NAMALWA (cell line): ENCODE results near the gene CEP295NL.
"Not testable (repeated sequence)": the region's sequence is repeated elsewhere in the genome, so short reads cannot be mapped to it uniquely, and the experiment has no call there.

ENCODE experiments used
- DNase-seq: peaks from one replicate; pipeline ENCODE4 v3.0.0-alpha.2; 2015; ENCODE audit warnings: low spot score

Gene CEP295NL

GRCh38 chr17:78888941-78889518 lies 14.0 kb downstream of the CEP295NL start:
- DNase-seq: peak; percentile 78

GRCh38 chr17:78886954-78887353 lies 16.0 kb downstream of the CEP295NL start:
- no peak for DNase-seq

GRCh38 chr17:78885956-78886355 lies 17.0 kb downstream of the CEP295NL start:
- no peak for DNase-seq

- DNase-seq: no peak
Observed at GRCh38 chr17:78884876-78885667, 17.9 kb downstream of the CEP295NL start.

GRCh38 chr17:78884148-78884825 lies 18.7 kb downstream of the CEP295NL start:
- no peak for DNase-seq

GRCh38 chr17:78883533-78884131 lies 19.4 kb downstream of the CEP295NL start:
- DNase-seq: no peak

GRCh38 chr17:78883089-78883532 lies 19.9 kb downstream of the CEP295NL start:
- DNase-seq: no peak

GRCh38 chr17:78882540-78883088 lies 20.4 kb downstream of the CEP295NL start:
- no peak for DNase-seq

- no peak for DNase-seq
Observed at GRCh38 chr17:78879635-78880186, 23.3 kb downstream of the CEP295NL start.

- no peak for DNase-seq
Observed at GRCh38 chr17:78878871-78879527, 24.0 kb downstream of the CEP295NL start.

GRCh38 chr17:78878261-78878660 lies 24.7 kb downstream of the CEP295NL start:
- no peak for DNase-seq

- not testable (repeated sequence) for DNase-seq
Observed at GRCh38 chr17:78876954-78877517, 26.0 kb downstream of the CEP295NL start.

GRCh38 chr17:78876094-78876597 lies 26.9 kb downstream of the CEP295NL start:
- no peak for DNase-seq

- DNase-seq: no peak
Observed at GRCh38 chr17:78875363-78876093, 27.5 kb downstream of the CEP295NL start.

GRCh38 chr17:78873519-78874340 lies 29.3 kb downstream of the CEP295NL start:
- no peak for DNase-seq

GRCh38 chr17:78872486-78872885 lies 30.5 kb downstream of the CEP295NL start:
- DNase-seq: no peak

- DNase-seq: no peak
Observed at GRCh38 chr17:78870621-78871020, 32.4 kb downstream of the CEP295NL start.

GRCh38 chr17:78868391-78868790 lies 34.6 kb downstream of the CEP295NL start:
- no peak for DNase-seq

- not testable (repeated sequence) for DNase-seq
Observed at GRCh38 chr17:78867046-78867445, 36.0 kb downstream of the CEP295NL start.
